KBM-7 (cell line): ENCODE data around the gene PRKRA.
"Not testable (repeated sequence)": the region's sequence is repeated elsewhere in the genome, so short reads cannot be mapped to it uniquely, and the experiment has no call there.

ENCODE experiments used
- DNase-seq: peaks from one replicate; pipeline ENCODE4 v3.0.0-alpha.2; 2015
- in situ Hi-C: fragments of 300-500 bp; cut with MboI; formaldehyde crosslinking; loops from 2 replicates; pipeline ENCODE4 v1.14.3; 2020; ENCODE audit warnings: low sequenced_read_pairs, low pct_unique_long_range_greater_than_20kb, mixed read lengths

The PRKRA gene

GRCh38 chr2:178471313-178471712 lies 20.3 kb upstream of the PRKRA start:
- DNase-seq, in situ Hi-C loops: not testable (repeated sequence)

DNA sequence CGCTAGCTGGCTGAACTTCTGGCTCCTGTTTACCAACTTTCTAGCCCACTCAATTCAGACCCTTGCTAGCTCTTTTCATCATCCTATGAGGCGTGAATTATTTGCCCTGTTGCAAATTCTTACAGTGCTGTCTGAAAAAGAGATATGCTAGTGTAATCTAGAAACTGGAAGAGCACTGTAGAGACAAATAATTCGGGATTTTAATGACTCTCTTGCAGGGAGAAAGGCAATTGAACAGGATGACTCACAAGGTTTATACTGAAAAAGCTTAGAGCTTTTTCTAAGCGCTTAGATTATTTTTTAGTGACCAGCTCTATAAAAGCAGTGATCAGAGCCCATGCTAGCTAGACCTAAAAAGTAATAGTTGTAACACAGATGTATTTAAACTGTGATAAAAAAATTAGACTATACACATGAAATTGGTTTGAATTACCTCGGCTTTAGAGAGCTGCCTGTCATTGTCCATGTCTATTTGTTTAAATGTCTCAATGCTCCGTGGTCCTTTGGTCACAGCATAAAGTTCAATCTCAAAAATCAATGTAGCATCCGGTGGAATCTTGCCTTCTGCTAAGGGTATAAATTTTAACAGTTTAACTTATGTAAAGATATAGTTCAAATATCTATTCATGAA lies 18.4 kb upstream of the PRKRA start:
- in situ Hi-C loops: no loop called here
- DNase-seq: no peak

- no peak for DNase-seq
- in situ Hi-C loops: no loop called here
Measured at GRCh38 chr2:178457390-178457886, 6.5 kb upstream of the PRKRA start.

DNA sequence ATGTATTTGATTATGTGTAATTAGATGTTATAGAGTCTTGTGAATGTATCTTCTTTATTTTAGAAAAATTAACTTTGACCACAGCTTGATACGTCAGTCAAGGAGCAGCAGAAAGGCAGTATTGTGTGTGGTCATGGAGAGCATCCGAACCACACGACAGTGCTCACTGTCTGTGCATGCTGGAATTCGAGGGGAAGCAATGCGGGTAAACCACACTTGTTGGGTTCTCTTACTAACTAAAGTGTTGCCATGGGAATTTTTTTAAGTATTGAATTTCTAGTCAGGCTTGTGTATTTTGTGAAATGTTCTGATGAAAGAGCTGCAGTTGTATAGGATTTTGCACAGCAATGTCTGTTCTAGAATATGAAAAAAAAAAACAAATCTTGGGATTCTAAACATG lies 5.0 kb upstream of the PRKRA start:
- in situ Hi-C loops: no loop called here
- DNase-seq: no peak

- no peak for DNase-seq
- in situ Hi-C loops: no loop called here
Measured at GRCh38 chr2:178452870-178453269, 1.9 kb upstream of the PRKRA start.

- no peak for DNase-seq
- in situ Hi-C loops: no loop called here
Measured at GRCh38 chr2:178452334-178452733, 1.4 kb upstream of the PRKRA start.

DNA sequence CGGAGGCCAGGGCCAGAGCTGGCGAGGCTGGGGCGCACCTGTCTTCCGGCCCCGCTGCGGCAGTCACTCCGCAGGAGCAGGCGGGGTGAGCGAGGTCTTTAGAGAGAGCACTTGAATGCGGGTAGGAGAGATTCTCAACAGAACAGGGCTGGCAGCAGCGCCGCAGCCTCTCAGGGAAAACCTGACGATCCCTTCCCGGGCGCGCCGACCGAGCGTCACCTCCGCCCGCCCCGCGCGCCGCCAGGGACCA lies 526 bp downstream of the PRKRA start:
- in situ Hi-C loops: no loop called here
- DNase-seq: no peak

DNA sequence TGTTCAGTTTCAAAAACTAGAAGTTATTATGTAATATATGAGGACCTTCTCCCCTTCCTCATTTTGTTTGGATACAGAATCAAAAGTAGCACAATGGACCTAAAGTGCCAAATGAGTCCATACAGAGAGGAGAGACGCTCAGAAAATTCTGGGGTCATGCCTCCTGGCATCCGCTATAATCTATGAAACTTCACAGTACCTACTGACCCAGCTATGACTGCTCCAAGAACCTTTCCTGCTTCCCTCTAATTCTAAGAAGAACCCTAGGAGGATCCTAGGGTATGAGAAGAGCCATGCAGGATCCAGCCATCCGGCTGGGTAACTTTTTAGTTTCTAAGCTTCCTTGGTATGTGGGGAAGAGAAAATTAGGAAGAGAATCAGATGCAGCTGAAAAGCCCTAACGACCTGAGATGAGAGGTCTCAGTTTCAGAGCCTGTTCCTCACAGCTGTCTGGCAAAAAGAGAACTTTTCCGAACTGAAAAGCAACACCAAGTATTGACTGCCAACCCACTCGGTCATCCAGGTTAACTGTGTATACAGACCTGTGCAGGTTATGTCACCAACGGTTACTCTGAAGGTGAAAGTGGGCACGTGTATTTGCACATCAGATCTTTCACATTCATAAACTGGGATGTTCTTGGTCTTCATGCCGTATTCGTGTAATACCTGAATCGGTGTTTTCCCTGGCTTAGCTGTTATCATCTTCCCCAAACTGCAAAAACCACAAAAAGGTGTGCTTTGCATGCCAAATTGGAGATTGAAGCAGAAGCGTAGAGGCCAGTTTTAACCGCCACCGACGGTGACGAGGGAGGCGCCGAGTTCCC lies 1.1 kb downstream of the PRKRA start:
- DNase-seq: peak; percentile 8
- in situ Hi-C loops: no loop called here

DNA sequence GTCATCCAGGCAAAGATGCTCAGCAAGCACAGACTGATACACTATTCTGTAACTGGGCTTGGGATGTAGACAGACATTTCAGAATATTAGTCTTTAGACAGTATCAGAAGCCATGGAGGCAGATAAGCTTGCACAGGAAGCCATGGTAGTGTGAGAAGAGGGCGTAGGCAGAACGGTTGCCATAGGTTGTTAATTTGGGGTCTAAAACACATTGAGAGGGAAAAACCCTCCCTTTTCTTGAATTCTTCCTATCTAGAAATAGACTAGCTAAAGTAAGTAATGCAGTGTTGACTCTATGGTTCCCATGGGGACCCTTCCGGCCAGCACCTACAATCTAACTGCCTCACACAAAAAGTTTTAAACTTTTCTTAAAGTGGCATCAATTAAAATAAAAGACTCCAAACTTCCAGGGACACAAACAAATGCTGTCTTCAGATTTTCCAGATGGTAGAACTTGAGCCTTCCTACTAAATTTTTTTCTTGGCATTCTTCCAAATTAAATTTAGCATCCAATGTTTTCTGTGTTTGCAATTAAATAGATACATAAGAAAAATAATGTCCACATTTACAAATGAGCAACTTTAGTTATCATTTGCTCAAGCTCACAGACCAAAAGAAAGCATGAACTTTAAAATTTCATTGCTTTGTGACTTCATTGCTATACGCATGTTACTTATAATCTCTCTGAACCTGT lies 1.9 kb downstream of the PRKRA start:
- in situ Hi-C loops: no loop called here
- no peak for DNase-seq

DNA sequence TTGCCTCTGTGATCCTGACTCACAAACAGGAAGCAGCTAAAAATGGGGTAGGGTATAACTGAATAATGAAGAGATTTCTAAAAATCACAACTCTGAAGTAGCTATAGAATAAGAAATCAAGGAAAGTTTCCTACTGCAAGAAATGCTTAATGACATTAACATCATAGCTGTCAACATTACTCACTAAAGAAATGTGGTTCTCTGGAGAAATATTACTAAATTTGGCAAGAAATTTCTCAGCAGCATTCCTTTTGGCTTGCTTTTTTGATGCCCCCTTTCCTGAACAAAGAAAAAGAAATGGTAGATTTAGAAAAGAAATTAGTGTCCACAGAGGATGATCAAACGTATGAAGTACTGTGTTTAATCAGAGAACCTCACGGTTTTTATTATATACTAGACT lies 9.5 kb downstream of the PRKRA start:
- DNase-seq: no peak
- in situ Hi-C loops: no loop called here

GRCh38 chr2:178436662-178437061 lies 14.3 kb downstream of the PRKRA start:
- in situ Hi-C loops: no loop called here
- no peak for DNase-seq

DNA sequence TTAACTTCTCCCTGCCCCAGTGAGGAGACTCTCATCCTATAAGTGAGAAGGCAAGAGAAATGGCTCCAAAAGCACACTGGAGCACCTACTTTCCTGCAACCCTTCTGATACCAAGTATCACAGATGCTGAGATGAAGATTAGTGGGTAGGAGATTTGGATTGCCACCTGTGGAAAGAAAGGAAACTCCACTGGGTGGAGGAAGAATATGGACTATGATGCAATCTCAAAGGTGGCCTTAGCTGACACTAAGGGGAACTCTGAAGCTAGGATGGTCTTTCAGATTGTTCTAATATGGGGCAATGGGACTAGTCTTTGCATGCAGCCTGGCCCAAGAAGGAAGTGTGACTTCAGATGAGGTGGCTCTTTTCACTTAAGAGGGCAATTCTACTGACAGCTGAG lies 21.6 kb downstream of the PRKRA start:
- DNase-seq: no peak
- in situ Hi-C loops: no loop called here

GRCh38 chr2:178428396-178428806 lies 22.6 kb downstream of the PRKRA start:
- in situ Hi-C loops: no loop called here
- DNase-seq: no peak

DNA sequence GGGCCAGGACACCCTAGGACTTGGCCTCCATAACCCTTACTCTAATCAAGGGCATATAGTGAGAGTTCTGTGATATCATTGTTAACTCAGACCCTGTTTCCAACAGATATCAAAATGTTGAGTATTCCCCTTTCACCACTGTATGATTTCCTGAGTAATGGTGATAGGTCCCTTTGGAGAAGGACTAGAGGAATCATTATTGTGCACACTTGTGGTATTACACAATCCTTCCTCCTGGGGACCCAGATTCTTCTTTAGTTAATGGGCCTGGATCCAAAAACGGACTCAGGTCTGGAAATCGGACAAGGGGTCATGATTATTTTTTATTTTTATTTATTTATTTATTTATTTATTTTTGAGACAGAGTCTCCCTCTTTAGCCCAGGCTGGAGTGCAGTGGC lies 23.5 kb downstream of the PRKRA start:
- DNase-seq: no peak
- in situ Hi-C loops: no loop called here

GRCh38 chr2:178426388-178426787 lies 24.6 kb downstream of the PRKRA start:
- no peak for DNase-seq
- in situ Hi-C loops: no loop called here

DNA sequence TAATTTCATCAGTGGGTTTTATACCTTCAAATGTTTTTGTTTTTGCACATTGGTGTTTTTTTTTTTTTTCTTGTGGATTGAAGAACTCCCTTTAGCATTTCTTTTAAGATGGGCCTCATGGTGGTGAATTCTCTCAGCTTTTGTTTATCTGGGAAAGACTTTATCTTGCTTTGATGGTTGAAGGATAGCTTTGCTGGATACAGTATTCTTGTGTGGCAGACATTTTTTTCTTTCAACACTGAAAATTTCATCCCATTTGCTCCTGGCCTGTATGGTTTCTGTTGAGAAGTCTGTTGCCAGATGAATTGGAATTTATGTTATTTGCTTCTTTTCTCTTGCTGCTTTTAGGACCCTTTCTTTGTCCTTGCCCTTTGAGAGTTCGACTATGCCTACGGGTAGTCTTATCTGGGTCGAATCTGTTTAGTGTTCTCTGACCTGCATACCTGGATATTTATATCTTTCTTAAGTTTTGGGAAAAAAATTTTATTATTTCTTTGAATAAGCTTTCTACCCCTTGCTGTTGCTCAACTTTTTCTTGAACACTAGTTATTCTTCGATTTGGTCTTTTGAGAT lies 25.6 kb downstream of the PRKRA start:
- in situ Hi-C loops: no loop called here
- no peak for DNase-seq

DNA sequence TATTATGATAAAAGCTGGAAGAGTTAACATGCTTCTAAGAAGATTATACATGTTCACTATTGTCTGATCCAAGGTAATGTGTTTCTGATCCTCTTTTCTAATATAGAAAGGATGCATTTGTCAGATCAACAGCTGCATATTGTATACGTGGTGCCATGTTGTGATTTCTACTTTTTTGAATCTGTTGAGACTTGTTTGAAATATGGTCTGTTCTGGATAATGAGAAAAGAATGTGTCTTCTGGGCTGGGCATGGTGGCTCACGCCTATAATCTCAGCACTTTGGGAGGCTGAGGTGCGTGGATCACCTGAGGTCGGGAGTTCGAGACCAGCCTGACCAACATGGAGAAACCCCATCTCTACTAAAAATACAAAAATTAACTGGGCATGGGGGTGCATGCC lies 27.2 kb downstream of the PRKRA start:
- in situ Hi-C loops, DNase-seq: not testable (repeated sequence)

GRCh38 chr2:178422097-178422496 lies 28.9 kb downstream of the PRKRA start:
- in situ Hi-C loops: no loop called here
- no peak for DNase-seq

GRCh38 chr2:178420463-178420999 lies 30.4 kb downstream of the PRKRA start:
- in situ Hi-C loops: no loop called here
- DNase-seq: peak; percentile 23

- DNase-seq: no peak
- in situ Hi-C loops: no loop called here
Measured at GRCh38 chr2:178419123-178419522, 31.9 kb downstream of the PRKRA start.
